H54 (cell line): Measurements from ENCODE around the gene XCR1.

Experiments used
- DNase-seq: peaks from one replicate; pipeline ENCODE4 v3.0.0; 2011; ENCODE audit warnings: low spot score, mixed read lengths; ENCODE audit not compliant: insufficient read length
- FAIRE-seq: peaks from 3 replicates; lab custom pipeline; 2011; peaks lifted over from hg19 to GRCh38; lab: Jason Lieb, UNC
- POLR2A ChIP-seq: IDR thresholded peaks from 2 replicates; pipeline ENCODE4 v1.6.1; 2011; ENCODE audit warnings: low read depth, mild to moderate bottlenecking, low read length

Gene XCR1

GRCh38 chr3:46027021-46027705 is at the start of gene XCR1:
XCR1 (minus strand) TSS chr3:46027483; CDS start chr3:46021947, 5,536 bp downstream.
- TF ChIP-seq POLR2A, result no peak
- DNase-seq (no peak), FAIRE-seq (no peak)

GRCh38 chr3:46076606-46077005 is 49.3 kb upstream of the XCR1 start:
- DNase-seq (no peak), FAIRE-seq (no peak)
- TF ChIP-seq POLR2A, result no peak

- no peak for FAIRE-seq
- no peak for DNase-seq
- TF ChIP-seq POLR2A, result no peak
Measured at GRCh38 chr3:46075816-46076215, 48.5 kb upstream of the XCR1 start.

- no peak for DNase-seq
- FAIRE-seq, result no peak
- no peak for TF ChIP-seq POLR2A
Measured at GRCh38 chr3:46071222-46071858, 44.1 kb upstream of the XCR1 start.

GRCh38 chr3:46070595-46071093 is 43.4 kb upstream of the XCR1 start:
- TF ChIP-seq POLR2A, result no peak
- DNase-seq (no peak), FAIRE-seq (no peak)

- FAIRE-seq (no peak), DNase-seq (no peak)
- TF ChIP-seq POLR2A, result no peak
Measured at GRCh38 chr3:46068501-46068900, 41.2 kb upstream of the XCR1 start.

GRCh38 chr3:46067401-46067800 is 40.1 kb upstream of the XCR1 start:
- FAIRE-seq (no peak), DNase-seq (no peak)
- TF ChIP-seq POLR2A, result no peak

GRCh38 chr3:46065750-46066256 is 38.5 kb upstream of the XCR1 start:
- FAIRE-seq, result no peak
- DNase-seq, result no peak
- no peak for TF ChIP-seq POLR2A

- FAIRE-seq, result no peak
- TF ChIP-seq POLR2A, result no peak
Measured at GRCh38 chr3:46065294-46065705, 38.0 kb upstream of the XCR1 start.

GRCh38 chr3:46062679-46063078 is 35.4 kb upstream of the XCR1 start:
- no peak for FAIRE-seq
- TF ChIP-seq POLR2A, result no peak
- DNase-seq, result no peak

More at GRCh38 chr3:46065294-46065705, 38.0 kb upstream of the XCR1 start:
- DNase-seq, result no peak

- FAIRE-seq, result no peak
- no peak for DNase-seq
- no peak for TF ChIP-seq POLR2A
Measured at GRCh38 chr3:46061887-46062286, 34.6 kb upstream of the XCR1 start.

- no peak for TF ChIP-seq POLR2A
- DNase-seq (no peak), FAIRE-seq (no peak)
Measured at GRCh38 chr3:46061108-46061720, 33.9 kb upstream of the XCR1 start.

GRCh38 chr3:46060551-46060950 is 33.3 kb upstream of the XCR1 start:
- FAIRE-seq (no peak), DNase-seq (no peak)
- TF ChIP-seq POLR2A, result no peak

- FAIRE-seq (no peak), DNase-seq (no peak)
- TF ChIP-seq POLR2A, result no peak
Measured at GRCh38 chr3:46059432-46059831, 32.1 kb upstream of the XCR1 start.
